HCT116 (cell line): Measurements from ENCODE around the gene ZHX3. TPM values are rescaled to one million over a fixed set of nuclear protein-coding genes. Genes with fewer than 3 reads are reported as not detected.

ENCODE experiments used
- ATAC-seq: fragments of 200-7000 bp; cut with Tn5 transposase; 2 replicates; pipeline ENCODE4 v1.9.1; 2020; ENCODE audit warnings: mild to moderate bottlenecking, moderate library complexity
- BruUV-seq: library from RNA; stranded (reverse); fragments of 400-500 nt; replicated peaks from 2 replicates; lab custom pipeline; 2021; lab: Mats Ljungman, UMichigan
- CTCF ChIA-PET: fragments of 300-600 bp; sonication (Branson Sonifier 250); formaldehyde crosslinking; loops from one replicate; lab custom pipeline; 2021; ENCODE audit warnings: antibody characterized with exemption; lab: Charles Lee
- POLR2A ChIA-PET: fragments of 300-600, 350-600 bp; sonication (Branson Sonifier 250); formaldehyde crosslinking; loops from one replicate; lab custom pipeline; 2021; ENCODE audit warnings: antibody characterized with exemption; lab: Charles Lee
- RAD21 ChIA-PET, 2 experiments: fragments of 300-600 bp; sonication (Branson Sonifier 250); formaldehyde crosslinking; loops; one replicate each; lab custom pipeline; 2023; ENCODE audit warnings: low total read pairs in 2 of 2; ENCODE audit not compliant: uncharacterized antibody in 2 of 2, unreplicated experiment in 2 of 2, low non-redundant PET in 1 of 2; lab: Charles Lee
- DNase-seq: peaks from one replicate; pipeline ENCODE4 v3.0.0-alpha.2; 2010; ENCODE audit warnings: low read depth, low spot score
- H2AFZ ChIP-seq: fragments of 200-600 bp; shearing (Covaris generic), sonication (generic); 2 replicates; pipeline ENCODE4 v1.6.1; 2017; ENCODE audit warnings: low read depth, mixed run types, mixed read lengths, antibody characterized with exemption, low read length; ENCODE audit not compliant: poor library complexity, severe bottlenecking
- H3K27ac ChIP-seq: 2 replicates; pipeline ENCODE4 v1.5.1; 2012; ENCODE audit warnings: low read depth, low read length
- H3K27me3 ChIP-seq: fragments of 200-600 bp; sonication (generic); 2 replicates; pipeline ENCODE4 v1.6.1; 2016; ENCODE audit warnings: mixed run types, low read length, mixed read lengths; ENCODE audit not compliant: insufficient read depth
- H3K36me3 ChIP-seq, 2 experiments: fragments of 200-500 bp in 1 of 2; fragments of 200-600 bp in 1 of 2; sonication (Bioruptor generic) in 1 of 2; sonication (generic) in 1 of 2; 2 replicates each; pipeline versions ENCODE4 v1.5.1 to v1.6.1; 2014 to 2016; ENCODE audit warnings: low read length in 2 of 2, inconsistent platforms in 1 of 2, mixed read lengths in 1 of 2, mixed run types in 1 of 2; ENCODE audit not compliant: insufficient read depth in 2 of 2, control insufficient read depth in 1 of 2
- H3K4me1 ChIP-seq, 2 experiments: fragments of 200-600 bp in 1 of 2; sonication (generic) in 1 of 2; 2 replicates each; pipeline versions ENCODE4 v1.5.1 to v1.6.1; 2012 to 2017; ENCODE audit warnings: low read length in 2 of 2, inconsistent platforms in 1 of 2, mild to moderate bottlenecking in 1 of 2, mixed read lengths in 1 of 2, mixed run types in 1 of 2, moderate library complexity in 1 of 2; ENCODE audit not compliant: insufficient read depth in 2 of 2, control insufficient read depth in 1 of 2
- H3K4me2 ChIP-seq: fragments of 200-600 bp; sonication (generic); 2 replicates; pipeline ENCODE4 v1.6.1; 2017; ENCODE audit warnings: mixed run types, low read length, mixed read lengths
- H3K4me3 ChIP-seq, 2 experiments: fragments of 200-600 bp in 1 of 2; sonication (generic) in 1 of 2; replicated peaks in 1 of 2; 2 replicates each; pipeline ENCODE4 v1.5.1; 2011 to 2016; ENCODE audit warnings: low read length in 2 of 2, control low read depth in 1 of 2, low read depth in 1 of 2, mild to moderate bottlenecking in 1 of 2, mixed read lengths in 1 of 2, mixed run types in 1 of 2
- H3K79me2 ChIP-seq: fragments of 200-600 bp; sonication (generic); 2 replicates; pipeline ENCODE4 v1.6.1; 2017; ENCODE audit warnings: mild to moderate bottlenecking, mixed run types, low read length, moderate library complexity, mixed read lengths; ENCODE audit not compliant: insufficient read depth
- H3K9ac ChIP-seq: fragments of 200-600 bp; sonication (generic); 2 replicates; pipeline ENCODE4 v1.6.1; 2016; ENCODE audit warnings: low read length, mixed read lengths
- H3K9me2 ChIP-seq: fragments of 200-600 bp; sonication (generic), shearing (Covaris generic); 2 replicates; pipeline ENCODE4 v1.6.1; 2017; ENCODE audit warnings: mixed run types, mild to moderate bottlenecking, moderate library complexity; ENCODE audit not compliant: insufficient read depth
- H3K9me3 ChIP-seq, 2 experiments: fragments of 200-500 bp in 1 of 2; fragments of 200-600 bp in 1 of 2; sonication (Bioruptor generic) in 1 of 2; sonication (generic) in 1 of 2; 2 replicates each; pipeline ENCODE4 v1.6.1; 2014 to 2017; ENCODE audit warnings: low read length in 2 of 2, mixed read lengths in 2 of 2, inconsistent platforms in 1 of 2, low read depth in 1 of 2, mild to moderate bottlenecking in 1 of 2, mixed run types in 1 of 2, moderate library complexity in 1 of 2; ENCODE audit not compliant: control insufficient read depth in 1 of 2, insufficient read depth in 1 of 2
- H4K20me1 ChIP-seq: fragments of 200-600 bp; sonication (generic), shearing (Covaris generic); 2 replicates; pipeline ENCODE4 v1.6.1; 2017; ENCODE audit warnings: mixed run types, mild to moderate bottlenecking, moderate library complexity; ENCODE audit not compliant: insufficient read depth
- CBX3 ChIP-seq: IDR thresholded peaks from 2 replicates; pipeline ENCODE4 v1.6.1; 2012; ENCODE audit warnings: low read depth
- CTCF ChIP-seq, 3 experiments: fragments of 200-600 bp in 1 of 3; sonication (generic) in 1 of 3; IDR thresholded peaks in 2 of 3; conservative IDR thresholded peaks in 1 of 3; 2 replicates each; pipeline ENCODE4 v1.5.1; 2012 to 2017; ENCODE audit warnings: low read depth in 2 of 3, low read length in 2 of 3, antibody characterized with exemption in 1 of 3, borderline replicate concordance in 1 of 3, control low read depth in 1 of 3, mild to moderate bottlenecking in 1 of 3, mixed read lengths in 1 of 3, mixed run types in 1 of 3, moderate library complexity in 1 of 3; ENCODE audit not compliant: insufficient read depth in 1 of 3
- EGR1 ChIP-seq: IDR thresholded peaks from 2 replicates; pipeline ENCODE4 v1.6.1; 2012; ENCODE audit warnings: low read depth
- EZH2 ChIP-seq: fragments of 200-600 bp; sonication (generic); IDR thresholded peaks from 2 replicates; pipeline ENCODE4 v1.6.1; 2017; ENCODE audit warnings: antibody characterized with exemption, mixed run types
- FOSL1 ChIP-seq: IDR thresholded peaks from 2 replicates; pipeline ENCODE4 v1.6.1; 2012; ENCODE audit warnings: low read depth
- MAX ChIP-seq: IDR thresholded peaks from 2 replicates; pipeline ENCODE4 v1.6.1; 2012
- POLR2A ChIP-seq: IDR thresholded peaks from 2 replicates; pipeline ENCODE4 v1.7.0; 2011; ENCODE audit warnings: borderline replicate concordance; ENCODE audit not compliant: insufficient read depth, insufficient read length; ENCODE audit errors: extremely low read depth
- POLR2AphosphoS5 ChIP-seq: IDR thresholded peaks from 2 replicates; pipeline ENCODE4 v1.6.1; 2011; ENCODE audit warnings: mild to moderate bottlenecking, low read depth, low read length, moderate library complexity
- RAD21 ChIP-seq: IDR thresholded peaks from 2 replicates; pipeline ENCODE4 v1.6.1; 2012; ENCODE audit warnings: low read depth, mild to moderate bottlenecking
- SP1 ChIP-seq: IDR thresholded peaks from 2 replicates; pipeline ENCODE4 v1.6.1; 2012; ENCODE audit warnings: low read depth
- SRF ChIP-seq: IDR thresholded peaks from 2 replicates; pipeline ENCODE4 v1.6.1; 2012; ENCODE audit warnings: low read depth
- TCF7L2 ChIP-seq: IDR thresholded peaks from 2 replicates; pipeline ENCODE4 v1.7.0; 2011; ENCODE audit warnings: borderline replicate concordance, inconsistent platforms; ENCODE audit not compliant: insufficient read depth, insufficient read length; ENCODE audit errors: extremely low read depth
- YY1 ChIP-seq: IDR thresholded peaks from 2 replicates; pipeline ENCODE4 v1.6.1; 2011; ENCODE audit warnings: low read length, low read depth, moderate library complexity, mild to moderate bottlenecking; ENCODE audit not compliant: insufficient replicate concordance; ENCODE audit errors: extremely low read depth
- ZFX ChIP-seq: fragments of 450-650 bp; IDR thresholded peaks from 2 replicates; pipeline ENCODE4 v1.6.1; 2017
- ZNF274 ChIP-seq: fragments of 200-500 bp; sonication (Bioruptor generic); IDR thresholded peaks from 2 replicates; pipeline ENCODE4 v1.6.1; 2014; ENCODE audit warnings: mild to moderate bottlenecking, low read depth, low read length, inconsistent platforms
- intact Hi-C: fragments of 100-400 bp; cut with micrococcal nuclease; formaldehyde crosslinking; loops from 2 replicates; pipeline ENCODE4 v1.10.0; 2022
- total RNA-seq: library from RNA; stranded (reverse); gene quantifications from one replicate; pipeline ENCODE4 v1.2.1, GENCODE V29; 2021; ENCODE audit not compliant: unreplicated experiment

Gene ZHX3
- total RNA-seq, 1 experiment from 2014 or later: 13.3 TPM

- Histone ChIP-seq H3K9me3 (no peaks in the 10 kb centered on the region), H3K36me3 (no peaks in the 10 kb centered on the region), H2AFZ (no peak overlapping the region), H3K79me2 (no peaks in the 10 kb centered on the region), H3K4me1 (no peaks in the 10 kb centered on the region), H4K20me1 (no peaks in the 10 kb centered on the region), H3K4me2 (no peak overlapping the region), H3K9ac (no peak overlapping the region), H3K4me3 (no peak overlapping the region), H3K27ac (no peak overlapping the region), H3K9me2 (no peaks in the 10 kb centered on the region), H3K27me3 (no peaks in the 10 kb centered on the region)
- ATAC-seq (no peak), DNase-seq (no peak)
- ChIA-PET POLR2A (no interaction called here), CTCF (no interaction called here), RAD21 (no interaction called here)
- intact Hi-C loops: no loop called here
- TF ChIP-seq EGR1 (no peak), CBX3 (no peak), SP1 (no peak), POLR2AphosphoS5 (no peak), MAX (no peak), SRF (no peak), ZFX (no peak), RAD21 (no peak), ZNF274 (no peak), FOSL1 (no peak), POLR2A (no peak), EZH2 (no peak), CTCF (IDR thresholded peaks at IDR 0.05 in 2 of 3, conservative IDR thresholded peaks at IDR 0.05 in 1 of 3; ENCODE audit: borderline replicate concordance in 1 of 3, insufficient read depth in 1 of 3, low read depth in 2 of 3, low read length in 2 of 3) (no peak), YY1 (no peak), TCF7L2 (no peak)
- no TSS peak for BruUV-seq
Observed at GRCh38 chr20:41304424-41305079, 13.0 kb downstream of the ZHX3 start.
